IPS-NIHi7 (cell line): ENCODE measurements around the gene CUEDC2.
A peak's percentile ranks its signal among the peaks of the same experiment; 100 is the strongest.
"Not testable (repeated sequence)": the region's sequence is repeated elsewhere in the genome, so short reads cannot be mapped to it uniquely, and the experiment has no call there.

Source experiments
- DNase-seq: peaks from one replicate; pipeline ENCODE4 v3.0.0; 2012; ENCODE audit warnings: mixed read lengths; ENCODE audit errors: extremely low spot score

Gene CUEDC2

GRCh38 chr10:102454662-102455487 is 22.5 kb upstream of the CUEDC2 start:
- DNase-seq: not testable (repeated sequence)

- DNase-seq: no peak
Measured at GRCh38 chr10:102453502-102453901, 21.1 kb upstream of the CUEDC2 start.

GRCh38 chr10:102452672-102453340 is 20.4 kb upstream of the CUEDC2 start:
- no peak for DNase-seq

GRCh38 chr10:102451105-102451969 is 19.0 kb upstream of the CUEDC2 start, which contains the start of gene C10orf95:
TSS of gene C10orf95 (minus strand) at chr10:102451543. CDS start at chr10:102451093, 450 bp downstream.
- no peak for DNase-seq

GRCh38 chr10:102450374-102451104 is 18.2 kb upstream of the CUEDC2 start:
- peak; percentile 65 for DNase-seq

- DNase-seq: no peak
Measured at GRCh38 chr10:102450124-102450373, 17.7 kb upstream of the CUEDC2 start.

GRCh38 chr10:102449321-102450123 is 17.1 kb upstream of the CUEDC2 start:
- peak; percentile 41 for DNase-seq

- no peak for DNase-seq
Measured at GRCh38 chr10:102444851-102445250, 12.5 kb upstream of the CUEDC2 start.

GRCh38 chr10:102438374-102438773 is 6.0 kb upstream of the CUEDC2 start:
- no peak for DNase-seq

GRCh38 chr10:102437515-102437914 is 5.1 kb upstream of the CUEDC2 start:
- no peak for DNase-seq

GRCh38 chr10:102436312-102436711 is 3.9 kb upstream of the CUEDC2 start:
- no peak for DNase-seq

- DNase-seq: peak; percentile 66
Measured at GRCh38 chr10:102435529-102436233, 3.3 kb upstream of the CUEDC2 start.

- no peak for DNase-seq
Measured at GRCh38 chr10:102435133-102435497, 2.7 kb upstream of the CUEDC2 start.

- no peak for DNase-seq
Measured at GRCh38 chr10:102434394-102435132, 2.2 kb upstream of the CUEDC2 start.

- DNase-seq: no peak
Measured at GRCh38 chr10:102433619-102434046, 1.3 kb upstream of the CUEDC2 start.

- no peak for DNase-seq
Measured at GRCh38 chr10:102431452-102432124, 786 bp downstream of the CUEDC2 start.

- DNase-seq: no peak
Measured at GRCh38 chr10:102429468-102429867, 2.9 kb downstream of the CUEDC2 start.

GRCh38 chr10:102426803-102427287 is 5.5 kb downstream of the CUEDC2 start:
- no peak for DNase-seq

- no peak for DNase-seq
Measured at GRCh38 chr10:102425444-102425843, 6.9 kb downstream of the CUEDC2 start.
